IPS-20b (cell line): ENCODE measurements around the gene MAOB.
"Not testable (repeated sequence)": the region's sequence is repeated elsewhere in the genome, so short reads cannot be mapped to it uniquely, and the experiment has no call there.

Experiments
- H3K27ac ChIP-seq: one replicate; pipeline ENCODE4 v1.5.1; 2013; ENCODE audit warnings: low read length
- H3K27me3 ChIP-seq: 2 replicates; pipeline ENCODE4 v1.6.1; 2013; ENCODE audit warnings: mild to moderate bottlenecking, low read length, inconsistent platforms; ENCODE audit not compliant: insufficient read depth
- H3K36me3 ChIP-seq: 2 replicates; pipeline ENCODE4 v1.6.1; 2013; ENCODE audit warnings: low read depth, mild to moderate bottlenecking, inconsistent platforms, low read length, moderate library complexity; ENCODE audit not compliant: insufficient read depth
- H3K4me1 ChIP-seq: 2 replicates; pipeline ENCODE4 v1.6.1; 2013; ENCODE audit warnings: mild to moderate bottlenecking, control low read depth, inconsistent platforms, low read length, moderate library complexity; ENCODE audit not compliant: insufficient read depth
- H3K4me3 ChIP-seq: 2 replicates; pipeline ENCODE4 v1.5.1; 2013; ENCODE audit warnings: mild to moderate bottlenecking, low read length, inconsistent platforms
- H3K9ac ChIP-seq: 2 replicates; pipeline ENCODE4 v1.6.1; 2013; ENCODE audit warnings: low read depth, mild to moderate bottlenecking, inconsistent platforms, low read length, moderate library complexity
- H3K9me3 ChIP-seq: 2 replicates; pipeline ENCODE4 v1.6.1; 2013; ENCODE audit warnings: mild to moderate bottlenecking, low read depth, low read length, inconsistent platforms; ENCODE audit not compliant: insufficient read depth

MAOB gene

DNA sequence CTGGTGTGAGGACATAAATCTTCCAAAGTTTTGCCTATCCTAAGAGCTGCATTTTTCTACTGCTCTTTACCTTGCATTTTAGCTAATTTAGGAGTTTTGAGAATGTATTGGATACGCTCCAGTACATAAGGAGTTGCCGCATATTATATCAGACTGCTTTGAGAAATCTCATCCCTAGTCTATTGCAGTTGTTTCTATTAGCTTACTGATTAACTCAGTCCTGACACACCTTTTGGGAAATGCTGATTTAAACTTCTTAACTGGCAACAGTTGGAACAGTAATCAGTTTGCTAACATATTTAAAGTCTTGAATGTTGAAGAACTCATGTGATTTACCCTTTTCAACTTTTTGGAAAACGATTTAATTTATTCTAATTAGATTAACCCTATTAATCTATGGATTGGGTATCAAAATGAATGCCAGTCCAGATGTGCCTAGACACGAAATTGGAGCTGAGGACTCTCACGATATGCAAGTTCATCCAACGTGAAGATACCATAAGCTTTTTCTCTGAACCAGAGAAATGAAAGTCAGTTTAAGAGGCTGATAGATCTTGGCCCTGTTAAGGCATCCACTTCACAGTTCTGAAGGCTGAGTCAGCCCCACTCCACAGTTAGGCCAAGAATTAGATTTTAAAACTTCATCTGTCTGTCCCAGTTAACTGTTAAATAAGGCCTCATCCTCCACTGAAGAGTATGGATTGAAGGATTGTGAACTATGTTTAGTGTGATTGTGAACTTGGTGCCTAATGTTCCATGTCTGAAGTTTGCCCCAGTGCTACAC is 136.1 kb downstream of the MAOB start:
- no peaks in the 10 kb centered on the region for H3K27me3 ChIP-seq
- no peaks in the 10 kb centered on the region for H3K4me1 ChIP-seq
- H3K27ac ChIP-seq: no peak overlapping the region
- no peaks in the 10 kb centered on the region for H3K9me3 ChIP-seq
- H3K4me3 ChIP-seq: no peak overlapping the region
- no peaks in the 10 kb centered on the region for H3K36me3 ChIP-seq
- no peak overlapping the region for H3K9ac ChIP-seq

DNA sequence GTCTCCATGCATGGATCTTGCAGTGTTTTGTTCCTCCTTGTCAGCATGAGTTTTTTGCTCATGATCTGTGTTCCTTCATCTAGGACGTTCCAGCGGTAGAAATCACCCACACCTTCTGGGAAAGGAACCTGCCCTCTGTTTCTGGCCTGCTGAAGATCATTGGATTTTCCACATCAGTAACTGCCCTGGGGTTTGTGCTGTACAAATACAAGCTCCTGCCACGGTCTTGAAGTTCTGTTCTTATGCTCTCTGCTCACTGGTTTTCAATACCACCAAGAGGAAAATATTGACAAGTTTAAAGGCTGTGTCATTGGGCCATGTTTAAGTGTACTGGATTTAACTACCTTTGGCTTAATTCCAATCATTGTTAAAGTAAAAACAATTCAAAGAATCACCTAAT is 138.0 kb downstream of the MAOB start:
- Histone ChIP-seq H3K27me3 (no peaks in the 10 kb centered on the region), H3K9ac (no peak overlapping the region), H3K4me1 (no peaks in the 10 kb centered on the region), H3K9me3 (no peaks in the 10 kb centered on the region), H3K4me3 (no peak overlapping the region), H3K27ac (no peak overlapping the region), H3K36me3 (no peaks in the 10 kb centered on the region)

DNA sequence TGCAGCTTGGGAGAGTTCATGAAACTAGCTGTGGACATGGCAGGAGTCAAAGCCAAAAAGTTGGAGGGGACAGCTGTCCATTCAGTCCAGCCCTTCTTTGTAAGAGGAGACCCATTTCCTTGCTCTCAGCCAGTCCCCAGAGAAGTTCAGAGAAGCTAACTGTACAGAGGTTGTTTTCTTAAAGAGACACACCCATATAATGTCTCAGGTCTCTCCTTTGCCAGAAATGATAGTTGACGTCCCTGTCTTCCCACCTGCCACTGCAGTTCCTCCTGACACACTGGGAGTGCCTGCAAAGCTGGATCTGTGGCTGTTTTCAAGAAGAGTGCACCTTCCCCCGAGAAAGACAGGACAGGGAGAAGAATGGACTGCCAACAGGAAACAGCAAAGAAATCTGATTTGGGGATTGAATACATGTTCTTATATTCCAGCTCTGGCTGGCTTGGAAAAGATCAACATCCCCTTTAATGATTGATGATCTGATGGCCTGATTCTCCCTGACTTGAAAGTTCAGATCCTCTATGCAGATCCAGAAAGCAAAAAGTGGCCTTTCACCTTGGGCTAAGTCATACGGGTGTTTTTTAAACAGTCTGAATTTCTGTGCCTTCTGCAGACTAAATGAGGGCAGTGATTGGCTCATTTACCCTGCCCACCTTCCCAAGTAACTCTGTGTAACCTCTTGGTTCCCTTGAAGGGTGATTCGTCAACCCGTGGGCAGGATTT is 139.0 kb downstream of the MAOB start:
- Histone ChIP-seq H3K36me3 (no peaks in the 10 kb centered on the region), H3K9me3 (no peaks in the 10 kb centered on the region), H3K9ac (no peak overlapping the region), H3K4me3 (no peak overlapping the region), H3K27ac (no peak overlapping the region), H3K4me1 (no peaks in the 10 kb centered on the region), H3K27me3 (no peaks in the 10 kb centered on the region)

DNA sequence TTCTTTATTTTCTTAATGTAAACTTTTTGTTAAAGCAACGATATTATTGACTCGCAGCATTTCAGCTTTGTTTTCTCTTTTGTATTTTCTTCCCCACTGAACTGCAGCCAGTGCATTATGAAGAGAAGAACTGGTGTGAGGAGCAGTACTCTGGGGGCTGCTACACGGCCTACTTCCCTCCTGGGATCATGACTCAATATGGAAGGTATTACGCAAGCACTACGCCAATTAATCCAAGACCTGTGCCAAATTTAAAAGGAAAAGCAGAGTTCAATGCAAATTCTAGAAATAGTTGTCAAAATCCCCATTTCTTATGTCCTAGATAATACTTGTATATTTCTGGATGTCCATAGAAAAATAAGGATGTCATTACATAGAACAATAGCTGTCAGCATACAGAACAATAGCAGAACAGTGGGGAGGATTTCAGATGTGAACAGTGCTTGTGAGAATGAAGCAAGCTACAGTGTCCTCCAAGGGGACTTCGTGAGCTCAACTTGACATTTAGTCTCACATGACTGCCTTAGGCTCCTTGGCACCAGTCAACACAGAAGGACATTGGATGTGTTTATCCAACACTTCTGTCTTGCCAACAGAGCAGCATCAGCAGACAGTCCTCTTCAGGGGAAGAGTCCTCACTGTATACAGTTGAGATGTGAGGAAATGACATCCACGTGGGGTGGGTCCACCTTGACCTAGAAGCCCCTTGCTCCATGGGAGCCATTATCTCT is 140.2 kb downstream of the MAOB start:
- H3K27ac ChIP-seq: no peak overlapping the region
- no peaks in the 10 kb centered on the region for H3K9me3 ChIP-seq
- H3K27me3 ChIP-seq: no peaks in the 10 kb centered on the region
- no peak overlapping the region for H3K4me3 ChIP-seq
- no peaks in the 10 kb centered on the region for H3K4me1 ChIP-seq
- H3K9ac ChIP-seq: no peak overlapping the region
- H3K36me3 ChIP-seq: no peaks in the 10 kb centered on the region

DNA sequence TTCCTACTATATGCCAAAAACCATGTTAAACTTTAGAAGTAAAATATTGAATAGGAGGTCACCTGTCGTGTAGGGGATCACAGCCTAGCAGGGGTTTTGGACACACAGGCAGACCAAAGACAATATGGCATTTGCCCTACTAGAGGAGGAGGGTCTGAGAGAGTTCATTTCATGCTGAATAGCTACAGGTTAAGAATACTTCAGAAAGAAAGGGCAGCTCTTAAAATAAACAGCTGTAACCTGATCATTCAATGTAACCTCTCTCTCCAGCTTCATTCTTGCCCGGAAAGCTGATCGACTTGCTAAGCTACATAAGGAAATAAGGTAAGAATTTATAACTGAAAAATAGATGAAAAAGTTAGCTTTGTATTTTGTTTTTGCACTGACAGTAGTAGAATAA is 146.3 kb downstream of the MAOB start:
- Histone ChIP-seq H3K27me3 (no peaks in the 10 kb centered on the region), H3K9ac (no peak overlapping the region), H3K27ac (no peak overlapping the region), H3K4me3 (no peak overlapping the region), H3K9me3 (no peaks in the 10 kb centered on the region), H3K4me1 (no peaks in the 10 kb centered on the region), H3K36me3 (no peaks in the 10 kb centered on the region)

DNA sequence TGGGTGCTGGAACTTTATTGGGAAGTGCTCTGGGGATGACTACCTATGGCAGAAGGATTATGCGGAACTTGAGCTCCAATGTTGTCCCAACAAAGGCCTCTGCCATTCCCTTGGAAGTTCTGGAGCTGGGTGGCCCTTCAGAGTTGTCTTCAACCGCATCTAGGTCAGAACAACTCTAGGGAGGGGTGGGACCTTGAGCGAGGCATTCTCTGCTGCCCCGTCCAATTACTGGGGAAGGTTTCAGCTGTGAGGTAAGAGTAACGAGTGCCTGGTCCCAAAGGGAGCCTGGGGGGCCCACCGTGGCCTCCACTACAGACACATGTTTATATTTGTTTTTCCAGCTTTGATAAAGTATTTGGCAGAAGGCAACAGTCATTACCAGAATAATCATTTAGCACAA is 146.7 kb downstream of the MAOB start:
- no peak overlapping the region for H3K4me3 ChIP-seq
- no peaks in the 10 kb centered on the region for H3K9me3 ChIP-seq
- no peaks in the 10 kb centered on the region for H3K4me1 ChIP-seq
- no peak overlapping the region for H3K9ac ChIP-seq
- no peaks in the 10 kb centered on the region for H3K27me3 ChIP-seq
- H3K27ac ChIP-seq: no peak overlapping the region
- H3K36me3 ChIP-seq: no peaks in the 10 kb centered on the region

DNA sequence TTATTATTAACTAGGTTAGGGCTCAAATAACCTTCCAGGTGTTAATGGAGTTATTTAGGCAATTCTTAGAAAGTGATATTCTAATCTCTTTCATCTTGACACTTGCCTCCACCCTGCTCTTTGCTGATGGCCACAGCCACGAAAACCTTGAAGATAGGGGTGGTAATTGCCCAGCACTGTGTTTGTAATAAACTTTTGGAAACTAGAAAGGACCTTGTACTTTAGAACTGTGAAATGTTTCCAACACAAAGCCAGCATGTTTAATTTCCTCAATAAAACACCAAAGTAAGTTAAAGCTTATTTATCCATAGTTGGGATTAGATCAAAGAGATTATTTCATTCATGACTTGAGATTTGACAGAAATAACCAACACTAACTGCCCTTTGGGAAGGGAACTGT is 147.8 kb downstream of the MAOB start:
- Histone ChIP-seq H3K4me3 (no peak overlapping the region), H3K36me3 (no peaks in the 10 kb centered on the region), H3K27ac (no peak overlapping the region), H3K27me3 (no peaks in the 10 kb centered on the region), H3K9ac (no peak overlapping the region), H3K9me3 (no peaks in the 10 kb centered on the region), H3K4me1 (no peaks in the 10 kb centered on the region)

DNA sequence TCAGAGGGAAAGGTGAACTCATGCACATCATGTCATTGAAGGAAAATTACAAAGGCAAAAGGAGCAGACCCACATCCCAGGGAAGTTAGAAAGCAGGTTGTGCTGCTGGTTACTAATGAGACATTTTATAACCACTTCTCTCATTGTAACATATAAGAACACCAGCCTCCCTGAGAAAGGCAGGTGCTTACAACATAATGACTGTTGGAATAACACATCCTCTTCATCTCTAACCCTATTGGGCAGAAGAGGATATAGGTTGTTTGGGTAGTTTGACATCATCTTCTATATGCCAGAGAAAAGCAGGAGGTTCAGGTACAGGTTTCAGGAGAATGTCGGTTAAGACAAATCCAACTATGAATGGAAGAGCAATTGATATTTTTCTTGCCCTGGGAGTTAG is 148.6 kb downstream of the MAOB start:
- no peaks in the 10 kb centered on the region for H3K36me3 ChIP-seq
- no peak overlapping the region for H3K27ac ChIP-seq
- H3K9me3 ChIP-seq: no peaks in the 10 kb centered on the region
- H3K4me3 ChIP-seq: no peak overlapping the region
- no peaks in the 10 kb centered on the region for H3K4me1 ChIP-seq
- no peak overlapping the region for H3K9ac ChIP-seq
- H3K27me3 ChIP-seq: no peaks in the 10 kb centered on the region

DNA sequence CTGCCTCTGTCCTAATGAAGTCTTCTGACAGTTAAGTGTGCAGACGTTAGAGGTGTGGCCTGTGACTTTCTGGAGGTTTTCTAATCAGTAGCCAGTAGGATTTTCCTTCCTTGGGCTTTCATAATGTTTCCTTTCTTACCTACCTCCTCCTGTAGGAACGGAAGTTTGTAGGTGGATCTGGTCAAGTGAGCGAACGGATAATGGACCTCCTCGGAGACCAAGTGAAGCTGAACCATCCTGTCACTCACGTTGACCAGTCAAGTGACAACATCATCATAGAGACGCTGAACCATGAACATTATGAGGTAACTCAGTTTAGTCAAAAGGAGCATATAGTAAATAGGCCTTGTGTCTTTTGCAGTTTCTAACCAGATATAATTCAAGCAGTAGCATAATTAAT is 151.2 kb downstream of the MAOB start:
- no peaks in the 10 kb centered on the region for H3K27me3 ChIP-seq

DNA sequence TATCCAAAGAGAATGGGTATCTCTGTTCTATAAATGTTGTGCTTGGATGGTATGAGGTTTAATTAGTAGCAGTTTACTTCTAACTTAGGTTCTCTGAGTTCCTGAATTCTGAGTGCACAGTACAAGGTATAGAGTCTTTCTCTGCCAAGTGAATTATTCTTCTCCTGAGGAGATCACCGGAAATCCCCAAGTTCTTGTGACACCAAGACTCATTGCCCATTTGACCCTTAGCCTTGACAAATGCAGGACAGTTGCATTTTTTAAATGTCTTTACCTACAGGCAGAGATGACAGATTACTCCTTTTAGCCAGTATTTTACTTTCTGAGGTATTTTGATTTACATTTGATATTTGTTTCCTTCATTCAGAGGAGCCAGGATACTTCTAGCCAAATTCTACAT is 153.3 kb downstream of the MAOB start:
- H3K4me3 ChIP-seq: no peak overlapping the region
- no peak overlapping the region for H3K9ac ChIP-seq
- H3K9me3 ChIP-seq: no peaks in the 10 kb centered on the region
- H3K4me1 ChIP-seq: no peaks in the 10 kb centered on the region
- no peaks in the 10 kb centered on the region for H3K36me3 ChIP-seq
- H3K27ac ChIP-seq: no peak overlapping the region
- H3K27me3 ChIP-seq: no peaks in the 10 kb centered on the region

More for the DNA sequence above, 151.2 kb downstream of the MAOB start:
- H3K4me1 ChIP-seq: no peaks in the 10 kb centered on the region
- H3K36me3 ChIP-seq: no peaks in the 10 kb centered on the region
- no peak overlapping the region for H3K9ac ChIP-seq
- no peak overlapping the region for H3K27ac ChIP-seq
- no peak overlapping the region for H3K4me3 ChIP-seq
- no peaks in the 10 kb centered on the region for H3K9me3 ChIP-seq

DNA sequence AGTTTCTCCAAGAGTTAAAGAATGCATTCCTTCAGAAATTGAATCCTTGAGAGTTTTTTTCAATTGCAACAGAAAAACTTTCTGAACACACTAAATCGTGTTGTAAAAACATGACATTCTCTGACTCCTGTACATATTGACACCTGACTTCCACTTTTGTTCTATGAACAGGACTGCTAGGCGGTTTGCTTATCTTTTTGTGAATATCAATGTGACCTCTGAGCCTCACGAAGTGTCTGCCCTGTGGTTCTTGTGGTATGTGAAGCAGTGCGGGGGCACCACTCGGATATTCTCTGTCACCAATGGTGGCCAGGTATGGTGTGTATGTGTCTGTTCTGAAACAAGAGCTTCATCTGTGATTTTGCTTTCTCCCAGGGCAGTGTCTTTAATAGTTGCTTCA is 154.2 kb downstream of the MAOB start:
- H3K4me1 ChIP-seq: no peaks in the 10 kb centered on the region
- H3K27me3 ChIP-seq: no peaks in the 10 kb centered on the region
- no peak overlapping the region for H3K4me3 ChIP-seq
- no peak overlapping the region for H3K9ac ChIP-seq
- H3K36me3 ChIP-seq: no peaks in the 10 kb centered on the region
- no peaks in the 10 kb centered on the region for H3K9me3 ChIP-seq
- no peak overlapping the region for H3K27ac ChIP-seq

DNA sequence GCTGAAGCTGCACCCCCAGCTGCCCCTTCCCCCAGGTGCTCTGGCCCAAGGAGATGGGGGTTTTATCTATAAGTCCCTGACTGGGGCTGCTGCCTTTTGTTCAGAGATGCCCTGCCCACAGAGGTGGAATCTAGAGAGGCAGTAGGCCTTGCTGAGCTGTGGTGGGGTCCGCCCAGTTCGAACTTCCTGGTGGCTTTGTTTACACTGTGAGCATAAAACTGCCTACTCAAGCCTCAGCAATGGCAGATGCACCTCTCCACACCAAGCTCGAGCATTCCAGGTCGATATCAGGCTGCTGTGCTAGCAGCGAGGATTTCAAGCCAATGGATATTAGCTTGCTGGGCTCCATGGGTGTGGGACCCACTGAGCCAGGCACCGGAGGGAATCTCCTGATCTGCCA is 155.0 kb downstream of the MAOB start:
- H3K27me3 ChIP-seq, H3K4me3 ChIP-seq, H3K27ac ChIP-seq, H3K9ac ChIP-seq, H3K9me3 ChIP-seq, H3K4me1 ChIP-seq, H3K36me3 ChIP-seq: not testable (repeated sequence)
